Measurements from ENCODE around the gene SLC34A3.
A peak's percentile ranks its signal among the peaks of the same experiment; 100 is the strongest.

The SLC34A3 gene

GRCh38 chr9:137268538-137269201, 38.0 kb downstream of the SLC34A3 start:
- no peak overlapping the region for H2AFZ ChIP-seq (ENCODE audit: low read depth)

GRCh38 chr9:137269231-137269772, 38.6 kb downstream of the SLC34A3 start:
- Histone ChIP-seq H3K9ac (no peak overlapping the region), H3K4me1 (ENCODE audit: low read depth, poor library complexity, severe bottlenecking) (peaks cover 26% of the 10 kb centered on the region), H2AFZ (ENCODE audit: low read depth) (no peak overlapping the region), H3K4me3 (IDR thresholded peaks at IDR 0.05; ENCODE audit: insufficient read depth, low read depth, low read length) (no peak overlapping the region), H3K27me3 (ENCODE audit: insufficient read depth, low read depth) (no peaks in the 10 kb centered on the region), H3K4me2 (no peak overlapping the region), H3K27ac (no peak overlapping the region), H4K20me1 (ENCODE audit: insufficient read depth) (no peaks in the 10 kb centered on the region), H3K79me2 (ENCODE audit: insufficient read depth, low read depth) (no peaks in the 10 kb centered on the region), H3K36me3 (ENCODE audit: insufficient read depth) (no peaks in the 10 kb centered on the region)
- TF ChIP-seq CTCF (conservative IDR thresholded peaks at IDR 0.05; ENCODE audit: low read depth, low read length) = no peak

More at GRCh38 chr9:137268538-137269201, 38.0 kb downstream of the SLC34A3 start:
- Histone ChIP-seq H3K9ac (no peak overlapping the region), H3K4me2 (no peak overlapping the region), H3K36me3 (ENCODE audit: insufficient read depth) (no peaks in the 10 kb centered on the region), H3K4me1 (ENCODE audit: low read depth, poor library complexity, severe bottlenecking) (peaks cover 26% of the 10 kb centered on the region), H3K79me2 (ENCODE audit: insufficient read depth, low read depth) (no peaks in the 10 kb centered on the region), H3K4me3 (IDR thresholded peaks at IDR 0.05; ENCODE audit: insufficient read depth, low read depth, low read length) (no peak overlapping the region), H4K20me1 (ENCODE audit: insufficient read depth) (no peaks in the 10 kb centered on the region), H3K27ac (no peak overlapping the region), H3K27me3 (ENCODE audit: insufficient read depth, low read depth) (no peaks in the 10 kb centered on the region)
- TF ChIP-seq CTCF (conservative IDR thresholded peaks at IDR 0.05; ENCODE audit: low read depth, low read length) = no peak

- no peaks in the 10 kb centered on the region for H3K79me2 ChIP-seq (ENCODE audit: insufficient read depth, low read depth)
- H3K36me3 ChIP-seq (ENCODE audit: insufficient read depth) = no peaks in the 10 kb centered on the region
- peaks cover 26% of the 10 kb centered on the region for H3K4me1 ChIP-seq (ENCODE audit: low read depth, poor library complexity, severe bottlenecking)
- H3K4me3 ChIP-seq (IDR thresholded peaks at IDR 0.05; ENCODE audit: insufficient read depth, low read depth, low read length) = no peak overlapping the region
- H3K9ac ChIP-seq = no peak overlapping the region
- no peak for TF ChIP-seq CTCF (conservative IDR thresholded peaks at IDR 0.05; ENCODE audit: low read depth, low read length)
- H3K4me2 ChIP-seq = peak overlapping the region; percentile 64
- H4K20me1 ChIP-seq (ENCODE audit: insufficient read depth) = no peaks in the 10 kb centered on the region
- no peak overlapping the region for H2AFZ ChIP-seq (ENCODE audit: low read depth)
- H3K27ac ChIP-seq = peak overlapping the region; percentile 74
- no peaks in the 10 kb centered on the region for H3K27me3 ChIP-seq (ENCODE audit: insufficient read depth, low read depth)
Observed at GRCh38 chr9:137270929-137271695, 40.4 kb downstream of the SLC34A3 start.

GRCh38 chr9:137271696-137272076, 41.0 kb downstream of the SLC34A3 start:
- Histone ChIP-seq H3K4me2 (peak overlapping the region; percentile 64; the same call in 1 of the 2 replicates), H3K4me3 (IDR thresholded peaks at IDR 0.05; ENCODE audit: insufficient read depth, low read depth, low read length) (no peak overlapping the region), H3K27ac (peak overlapping the region; percentile 74), H3K4me1 (ENCODE audit: low read depth, poor library complexity, severe bottlenecking) (peaks cover 26% of the 10 kb centered on the region), H4K20me1 (ENCODE audit: insufficient read depth) (no peaks in the 10 kb centered on the region), H3K27me3 (ENCODE audit: insufficient read depth, low read depth) (no peaks in the 10 kb centered on the region), H3K36me3 (ENCODE audit: insufficient read depth) (no peaks in the 10 kb centered on the region), H2AFZ (ENCODE audit: low read depth) (no peak overlapping the region), H3K9ac (no peak overlapping the region), H3K79me2 (ENCODE audit: insufficient read depth, low read depth) (no peaks in the 10 kb centered on the region)
- TF ChIP-seq CTCF (conservative IDR thresholded peaks at IDR 0.05; ENCODE audit: low read depth, low read length) = no peak
